Umbilical cord (tissue), 2 donors: ENCODE results near the gene STK39. TPM values are rescaled to one million over a fixed set of nuclear protein-coding genes. Genes with fewer than 3 reads are reported as not detected.

Experiments used
- DNase-seq: peaks from one replicate; pipeline ENCODE4 v3.0.0-alpha.2; 2015; ENCODE audit warnings: low spot score
- total RNA-seq: library from RNA; depleted of rRNA; stranded (reverse); fragments of >200 nt; gene quantifications from one replicate; pipeline ENCODE4 v1.2.3, GENCODE V29; 2014; ENCODE audit warnings: low replicate concordance; ENCODE audit not compliant: insufficient read depth

The STK39 gene
- total RNA-seq, 1 donor from 2014 or later, result 9.6 TPM

DNA sequence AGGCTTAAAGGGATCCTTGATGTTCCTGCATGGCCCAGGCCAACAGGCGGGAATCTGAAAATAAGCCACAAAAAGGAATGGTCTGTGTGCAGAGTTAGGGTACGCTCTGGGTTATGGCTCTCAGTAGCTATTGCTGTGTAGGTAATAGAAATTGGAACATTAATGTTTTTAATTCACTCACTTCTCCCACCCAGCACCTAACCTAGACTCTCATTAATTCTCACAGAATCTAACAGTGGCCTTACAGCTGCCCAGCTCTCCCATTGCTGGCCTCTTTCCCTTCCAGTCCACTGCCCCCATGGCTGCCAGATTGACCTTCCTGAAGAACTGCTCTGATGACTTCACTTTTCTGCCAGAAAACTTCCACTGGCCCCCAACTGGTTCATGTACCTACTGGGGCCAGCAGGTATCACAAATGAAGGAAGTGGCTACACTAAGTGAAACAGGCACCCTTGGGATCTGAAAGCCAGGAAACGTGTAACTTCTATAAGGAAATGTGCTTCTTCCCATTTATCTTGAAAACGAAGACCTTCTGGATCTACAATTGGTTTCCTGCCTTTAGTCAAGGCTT, 315.2 kb downstream of the STK39 start:
- DNase-seq, result no peak

- DNase-seq, result no peak
These were observed 317.9 kb downstream of the STK39 start for GRCh38 chr2:167929484-167929883.

DNA sequence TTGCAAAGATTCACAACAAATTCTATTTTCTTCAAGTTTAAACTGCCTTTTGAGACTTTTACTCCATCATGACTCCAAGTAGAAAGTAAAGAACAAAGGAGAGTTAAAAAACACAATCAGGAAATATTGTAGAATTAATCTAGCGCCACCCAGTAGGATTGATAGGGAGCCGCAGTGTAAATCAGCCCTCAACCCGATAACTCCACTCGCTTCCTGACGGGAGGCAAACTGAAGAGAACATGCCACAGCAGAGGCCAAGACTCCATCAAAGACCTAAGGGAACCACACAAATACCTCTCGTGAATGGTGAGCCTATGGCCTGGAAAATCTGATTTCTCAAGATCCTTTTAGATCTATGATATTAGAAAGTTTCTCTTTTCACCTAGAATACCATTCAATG, 319.0 kb downstream of the STK39 start:
- no peak for DNase-seq

DNA sequence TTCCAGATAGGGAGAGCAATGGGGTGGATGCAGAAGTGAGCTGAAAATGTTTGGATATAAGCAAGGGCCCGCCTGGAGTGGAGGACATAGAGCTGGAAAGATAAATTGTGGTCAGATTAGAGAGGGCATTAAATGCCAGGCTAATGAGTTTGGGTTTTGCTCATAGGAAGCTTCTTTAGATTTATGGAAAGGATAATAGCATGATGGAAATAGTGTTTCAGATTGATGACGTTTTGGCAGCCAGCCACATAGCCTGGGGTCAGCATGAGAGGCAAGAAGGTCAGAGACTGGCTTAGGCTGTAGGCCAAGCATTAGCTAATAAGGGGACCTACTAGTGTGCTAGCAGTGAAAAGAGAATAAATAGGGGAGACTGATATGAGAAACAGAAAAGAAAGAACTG, 321.6 kb downstream of the STK39 start:
- DNase-seq, result no peak

GRCh38 chr2:167924556-167924955, 322.8 kb downstream of the STK39 start:
- DNase-seq, result no peak

GRCh38 chr2:167916756-167917155, 330.6 kb downstream of the STK39 start:
- DNase-seq, result no peak

GRCh38 chr2:167914969-167915368, 332.4 kb downstream of the STK39 start:
- no peak for DNase-seq

DNA sequence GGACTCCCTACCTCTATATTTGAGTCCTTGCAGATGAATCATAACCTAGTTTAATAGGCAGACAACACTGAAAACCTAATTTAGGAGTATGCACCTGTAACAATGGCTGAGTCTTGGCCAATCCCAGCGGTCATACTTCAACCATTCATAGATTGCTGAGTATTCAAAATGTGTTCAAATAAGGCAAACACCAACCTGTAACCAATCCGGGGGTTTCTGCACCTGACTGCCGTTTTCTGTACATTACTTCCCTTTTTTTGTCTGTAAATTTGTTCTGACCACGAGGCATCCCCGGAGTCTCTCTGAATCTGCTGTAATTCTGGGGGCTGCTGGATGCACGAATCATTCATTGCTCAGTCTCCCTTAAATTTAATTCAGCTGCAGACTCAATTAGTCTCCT, 338.6 kb downstream of the STK39 start:
- no peak for DNase-seq

GRCh38 chr2:167905668-167906067, 341.7 kb downstream of the STK39 start:
- DNase-seq, result no peak

Other genes starting within 250 kb of the STK39 start
- gene CERS6, start 208.7 kb upstream of the STK39 start, total RNA-seq, result 14.7 TPM